Memory B cell (primary cell): ENCODE results near the gene DUSP7.

ENCODE experiments used
- ATAC-seq: fragments of 150-1000 bp; cut with Tn5 transposase; 2 replicates; pipeline ENCODE4 v1.10.0; 2021; ENCODE audit warnings: low read depth, mild to moderate bottlenecking, moderate library complexity
- DNase-seq, 2 donors: peaks; one replicate each; pipeline ENCODE4 v3.0.0; 2022; ENCODE audit warnings: low spot score in 2 of 2
- H3K27ac Mint-ChIP-seq: one replicate; pipeline ENCODE4 v1.8.0; 2022; ENCODE audit warnings: mild to moderate bottlenecking, moderate library complexity, mixed read lengths
- H3K27me3 Mint-ChIP-seq: one replicate; pipeline ENCODE4 v1.8.0; 2022; ENCODE audit warnings: mixed read lengths
- H3K36me3 Mint-ChIP-seq: one replicate; pipeline ENCODE4 v1.8.0; 2022; ENCODE audit warnings: mild to moderate bottlenecking, mixed read lengths
- H3K4me1 Mint-ChIP-seq: one replicate; pipeline ENCODE4 v1.8.0; 2022; ENCODE audit warnings: mixed read lengths
- H3K4me3 Mint-ChIP-seq: one replicate; pipeline ENCODE4 v1.8.0; 2022; ENCODE audit warnings: mild to moderate bottlenecking, moderate library complexity, mixed read lengths
- H3K9me3 Mint-ChIP-seq: one replicate; pipeline ENCODE4 v1.8.0; 2022; ENCODE audit warnings: mixed read lengths

Gene DUSP7

GRCh38 chr3:52067526-52067925 is 11.2 kb upstream of the DUSP7 start:
- no peaks in the 10 kb centered on the region for H3K9me3 Mint-ChIP-seq
- H3K27me3 Mint-ChIP-seq: no peaks in the 10 kb centered on the region
- H3K4me1 Mint-ChIP-seq: peaks cover 7% of the 10 kb centered on the region
- no peak overlapping the region for H3K27ac Mint-ChIP-seq
- H3K4me3 Mint-ChIP-seq: no peak overlapping the region
- ATAC-seq (no peak), DNase-seq (no peak)
- no peaks in the 10 kb centered on the region for H3K36me3 Mint-ChIP-seq

GRCh38 chr3:52067046-52067445 is 10.7 kb upstream of the DUSP7 start:
- ATAC-seq (no peak), DNase-seq (no peak)
- Mint-ChIP-seq H3K27me3 (no peaks in the 10 kb centered on the region), H3K4me1 (peaks cover 12% of the 10 kb centered on the region), H3K36me3 (no peaks in the 10 kb centered on the region), H3K4me3 (no peak overlapping the region), H3K9me3 (no peaks in the 10 kb centered on the region), H3K27ac (no peak overlapping the region)

- ATAC-seq (no peak), DNase-seq (no peak)
- no peaks in the 10 kb centered on the region for H3K27me3 Mint-ChIP-seq
- H3K27ac Mint-ChIP-seq: no peak overlapping the region
- no peaks in the 10 kb centered on the region for H3K36me3 Mint-ChIP-seq
- H3K4me3 Mint-ChIP-seq: no peak overlapping the region
- no peaks in the 10 kb centered on the region for H3K9me3 Mint-ChIP-seq
- H3K4me1 Mint-ChIP-seq: peaks cover 16% of the 10 kb centered on the region
Observed at GRCh38 chr3:52065264-52065756, 8.9 kb upstream of the DUSP7 start.

- ATAC-seq (no peak), DNase-seq (no peak)
- Mint-ChIP-seq H3K9me3 (no peaks in the 10 kb centered on the region), H3K4me3 (no peak overlapping the region), H3K27me3 (no peaks in the 10 kb centered on the region), H3K27ac (no peak overlapping the region), H3K4me1 (peaks cover 20% of the 10 kb centered on the region), H3K36me3 (no peaks in the 10 kb centered on the region)
Observed at GRCh38 chr3:52064561-52064960, 8.2 kb upstream of the DUSP7 start.

DNA sequence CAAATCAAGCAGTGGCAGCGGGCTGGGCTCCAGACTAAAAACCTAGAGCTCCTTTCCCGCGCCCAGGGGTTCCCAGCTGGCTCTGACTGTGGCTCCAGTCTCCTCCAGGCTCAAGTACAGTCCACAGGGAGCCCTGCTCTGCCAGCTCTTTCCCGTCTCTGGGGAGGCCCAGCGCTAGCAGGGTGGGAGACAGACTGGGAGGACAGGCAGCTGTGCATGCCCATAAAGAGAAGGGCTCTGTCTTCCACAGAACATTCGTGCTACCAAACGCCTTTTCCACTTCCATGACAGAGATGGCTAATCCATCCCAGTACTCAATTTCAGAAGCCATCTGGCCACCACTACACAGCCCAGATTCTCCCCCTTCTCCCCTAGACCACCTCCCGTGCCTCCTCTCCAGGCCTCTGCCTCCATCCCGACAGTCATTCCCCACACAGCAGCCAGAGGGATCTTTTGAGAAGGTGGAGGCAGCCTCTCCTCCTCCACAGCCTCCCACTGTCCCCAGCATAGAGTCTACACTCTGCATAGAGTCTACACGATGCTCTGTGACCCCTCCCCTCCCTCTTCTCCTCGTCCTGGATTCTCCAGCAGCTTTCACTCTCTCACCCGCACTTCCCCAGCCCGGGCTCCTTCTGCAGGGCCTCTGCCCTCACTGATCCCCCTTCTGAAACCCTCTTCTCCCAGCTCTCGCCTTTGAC is 6.8 kb upstream of the DUSP7 start:
- ATAC-seq (no peak), DNase-seq (no peak)
- Mint-ChIP-seq H3K4me1 (peaks cover 20% of the 10 kb centered on the region), H3K9me3 (no peaks in the 10 kb centered on the region), H3K4me3 (peak overlapping the region; percentile 12), H3K27ac (no peak overlapping the region), H3K27me3 (no peaks in the 10 kb centered on the region), H3K36me3 (no peaks in the 10 kb centered on the region)

DNA sequence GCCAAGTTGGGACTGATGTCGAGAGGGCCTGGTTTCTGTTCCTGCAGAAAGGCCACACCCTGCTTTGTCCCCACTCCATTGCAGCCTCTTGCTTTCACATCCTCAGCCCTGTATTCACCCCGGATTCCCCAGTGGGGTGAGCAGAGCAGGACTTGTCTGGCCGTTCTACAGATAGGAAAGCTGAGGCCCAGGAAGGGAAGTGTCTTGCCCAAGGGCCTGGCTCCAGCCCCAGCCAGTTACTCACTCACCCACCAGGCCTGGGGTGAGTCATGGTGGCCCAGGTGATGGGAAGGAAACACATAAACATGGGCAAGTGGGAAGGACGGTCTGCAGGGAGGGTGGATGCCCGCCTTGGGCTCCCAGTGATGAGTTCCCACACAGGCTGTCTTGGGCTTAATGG is 6.1 kb upstream of the DUSP7 start:
- no peaks in the 10 kb centered on the region for H3K9me3 Mint-ChIP-seq
- DNase-seq: no peak
- peak; percentile 62 for ATAC-seq
- H3K4me1 Mint-ChIP-seq: peaks cover 20% of the 10 kb centered on the region
- no peaks in the 10 kb centered on the region for H3K36me3 Mint-ChIP-seq
- peak overlapping the region; percentile 12 for H3K4me3 Mint-ChIP-seq
- no peaks in the 10 kb centered on the region for H3K27me3 Mint-ChIP-seq
- peak overlapping the region; percentile 59 for H3K27ac Mint-ChIP-seq

DNA sequence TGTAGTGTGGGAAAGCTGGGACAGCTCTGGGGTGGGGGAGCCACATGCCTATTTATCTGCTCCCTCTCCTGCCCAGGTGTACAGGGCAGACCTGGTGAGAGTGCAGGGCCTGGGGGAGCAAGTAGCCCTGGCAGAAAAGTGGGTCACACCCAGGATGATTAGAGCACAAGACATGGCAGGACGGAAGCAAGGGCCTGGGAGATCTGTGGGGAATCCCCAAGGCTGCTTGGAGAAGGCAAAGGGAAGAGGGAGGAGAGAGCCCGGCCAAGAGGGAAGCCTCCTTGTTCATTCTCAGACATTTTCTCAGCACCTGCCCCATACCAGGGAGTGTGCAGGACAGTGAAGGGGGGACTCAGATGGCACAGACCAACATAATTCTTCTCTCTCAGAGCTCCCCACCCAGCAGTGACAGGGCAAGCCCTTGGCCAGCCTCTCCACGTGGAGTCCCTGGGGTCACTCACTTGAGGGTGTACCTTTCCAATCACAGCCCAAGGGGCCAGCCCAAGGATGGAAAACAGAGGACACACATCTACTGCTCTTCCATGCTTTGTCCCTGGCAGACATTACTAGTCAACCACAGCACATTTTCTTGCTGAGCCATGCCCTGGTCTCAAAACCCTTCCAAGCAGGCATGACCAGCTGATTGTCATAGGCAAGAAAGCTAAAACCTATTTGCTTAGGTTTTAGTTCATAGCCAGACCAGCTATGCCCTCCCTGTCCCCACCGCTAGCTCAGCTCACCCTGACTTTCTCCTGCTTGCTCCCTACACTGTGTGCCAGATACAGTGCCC is 4.9 kb upstream of the DUSP7 start:
- no peaks in the 10 kb centered on the region for H3K27me3 Mint-ChIP-seq

GRCh38 chr3:52059781-52060180 is 3.4 kb upstream of the DUSP7 start:
- DNase-seq (no peak), ATAC-seq (no peak)
- Mint-ChIP-seq H3K4me1 (peaks cover 24% of the 10 kb centered on the region), H3K27ac (no peak overlapping the region), H3K27me3 (no peaks in the 10 kb centered on the region), H3K36me3 (no peaks in the 10 kb centered on the region), H3K4me3 (no peak overlapping the region), H3K9me3 (no peaks in the 10 kb centered on the region)

More for the DNA sequence above, 4.9 kb upstream of the DUSP7 start:
- H3K36me3 Mint-ChIP-seq: no peaks in the 10 kb centered on the region
- no peaks in the 10 kb centered on the region for H3K9me3 Mint-ChIP-seq
- ATAC-seq (no peak), DNase-seq (no peak)
- no peak overlapping the region for H3K27ac Mint-ChIP-seq
- H3K4me1 Mint-ChIP-seq: peaks cover 23% of the 10 kb centered on the region
- H3K4me3 Mint-ChIP-seq: no peak overlapping the region

GRCh38 chr3:52057812-52058495 is 1.6 kb upstream of the DUSP7 start:
- no peaks in the 10 kb centered on the region for H3K27me3 Mint-ChIP-seq
- no peak for ATAC-seq
- DNase-seq: peak in 1 of 2 donors; percentile 25
- no peaks in the 10 kb centered on the region for H3K36me3 Mint-ChIP-seq
- H3K4me1 Mint-ChIP-seq: peaks cover 32% of the 10 kb centered on the region
- H3K4me3 Mint-ChIP-seq: peak overlapping the region; percentile 86
- H3K9me3 Mint-ChIP-seq: no peaks in the 10 kb centered on the region
- no peak overlapping the region for H3K27ac Mint-ChIP-seq

GRCh38 chr3:52056968-52057811 is 819 bp upstream of the DUSP7 start:
- DNase-seq: peak; percentile 91 to 96
- H3K27ac Mint-ChIP-seq: peak overlapping the region; percentile 45

GRCh38 chr3:52055537-52056351 is 627 bp downstream of the DUSP7 start:
- Mint-ChIP-seq H3K27ac (no peak overlapping the region), H3K4me3 (peak overlapping the region; percentile 87), H3K4me1 (peaks cover 34% of the 10 kb centered on the region), H3K9me3 (no peaks in the 10 kb centered on the region), H3K27me3 (no peaks in the 10 kb centered on the region), H3K36me3 (peaks cover 3% of the 10 kb centered on the region)
- DNase-seq: peak; percentile 33 to 61
- peak; percentile 18 for ATAC-seq

More at GRCh38 chr3:52056968-52057811, 819 bp upstream of the DUSP7 start:
- peak; percentile 86 for ATAC-seq
- H3K27me3 Mint-ChIP-seq: no peaks in the 10 kb centered on the region
- peak overlapping the region; percentile 86 for H3K4me3 Mint-ChIP-seq
- H3K9me3 Mint-ChIP-seq: no peaks in the 10 kb centered on the region
- peaks cover 35% of the 10 kb centered on the region for H3K4me1 Mint-ChIP-seq
- H3K36me3 Mint-ChIP-seq: peaks cover under 1% of the 10 kb centered on the region

GRCh38 chr3:52054661-52055511 is 1.5 kb downstream of the DUSP7 start:
- H3K27ac Mint-ChIP-seq: no peak overlapping the region
- no peaks in the 10 kb centered on the region for H3K27me3 Mint-ChIP-seq
- peak overlapping the region; percentile 87 for H3K4me3 Mint-ChIP-seq
- no peaks in the 10 kb centered on the region for H3K9me3 Mint-ChIP-seq
- H3K36me3 Mint-ChIP-seq: peaks cover 3% of the 10 kb centered on the region
- DNase-seq (peak in 1 of 2 donors; percentile 28), ATAC-seq (no peak)
- H3K4me1 Mint-ChIP-seq: peaks cover 33% of the 10 kb centered on the region
